Left renal cortex interstitium (tissue), 4 donors: ENCODE results near the gene MACROH2A1. TPM values are rescaled to one million over a fixed set of nuclear protein-coding genes. Genes with fewer than 3 reads are reported as not detected.

Experiments
- DNase-seq, 4 donors: peaks; one replicate each; pipeline ENCODE4 v3.0.0-alpha.2; 2013; ENCODE audit warnings: low read depth in 4 of 4, low spot score in 2 of 4, missing footprints in 1 of 4
- polyA plus RNA-seq, 4 donors: library from polyadenylated mRNA; unstranded; fragments of 120-200 nt; gene quantifications; one replicate each; pipeline ENCODE4 v1.2.1, GENCODE V29; 2013; ENCODE audit not compliant: insufficient read length in 4 of 4

MACROH2A1 gene
- polyA plus RNA-seq, 4 donors = 189 to 265 (median 225) TPM

DNA sequence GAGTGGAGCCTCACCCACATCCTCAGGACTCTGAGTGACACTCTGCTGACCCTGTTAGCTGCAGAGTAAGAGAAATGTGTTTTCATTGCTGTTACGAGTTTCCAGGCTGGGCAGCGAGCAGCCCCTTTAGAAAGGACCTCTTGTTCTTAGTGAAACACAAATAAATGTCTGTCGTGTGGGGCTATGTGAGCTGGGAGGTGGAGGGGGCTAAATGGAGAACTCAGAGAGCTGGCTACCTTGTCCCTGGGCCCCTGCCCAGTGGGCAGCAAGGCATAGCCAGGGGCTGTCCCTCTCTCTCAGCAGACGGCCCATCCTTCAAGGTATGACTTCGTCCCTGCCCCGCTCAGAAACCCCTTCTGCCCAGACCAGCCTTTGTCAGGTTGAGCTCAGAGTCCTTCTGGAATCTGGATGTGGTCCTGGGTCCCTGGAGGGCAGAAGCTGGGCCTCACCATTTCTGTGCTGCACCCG, 38.0 kb upstream of the MACROH2A1 start:
- DNase-seq = no peak

DNA sequence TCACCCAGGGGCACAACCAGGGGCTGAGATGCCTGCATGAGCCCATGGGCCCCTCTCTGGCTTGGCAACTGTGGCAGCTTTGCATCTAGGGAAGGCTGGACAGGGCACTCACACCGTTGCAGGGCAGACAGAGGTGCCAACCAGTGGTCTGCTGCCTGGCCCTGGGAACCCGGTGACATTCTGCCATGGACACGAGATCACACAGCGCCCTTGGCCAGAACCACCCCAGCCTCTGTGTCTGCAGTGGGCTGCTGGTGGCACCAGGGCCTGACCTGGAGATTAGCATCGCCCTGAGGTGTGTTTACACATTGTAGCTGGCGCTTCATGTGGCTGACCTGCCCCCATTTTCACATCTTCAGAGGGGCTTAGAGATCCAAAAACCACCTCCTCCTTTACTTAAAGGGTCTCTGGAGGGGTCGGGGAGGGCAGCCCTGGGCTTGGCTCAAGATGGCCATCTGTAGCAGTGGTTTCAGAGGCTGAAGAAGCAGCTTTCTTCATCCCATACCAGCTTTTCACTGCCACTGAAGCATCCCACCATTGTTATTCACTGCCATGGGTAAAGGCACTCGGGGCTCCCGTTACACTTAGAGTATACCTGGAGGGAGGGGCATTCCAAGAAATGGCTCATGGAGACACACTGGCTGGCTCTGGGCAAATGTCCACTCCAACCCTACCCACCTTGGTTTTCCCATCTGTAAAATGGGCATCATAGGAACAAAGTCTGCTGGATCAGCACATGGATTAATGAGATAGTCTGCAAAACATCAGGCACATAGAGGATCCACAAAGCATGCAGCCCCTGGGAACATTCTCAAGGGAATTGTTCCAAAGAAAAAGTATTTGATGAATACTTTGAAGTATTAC, 36.7 kb upstream of the MACROH2A1 start:
- DNase-seq = no peak

DNA sequence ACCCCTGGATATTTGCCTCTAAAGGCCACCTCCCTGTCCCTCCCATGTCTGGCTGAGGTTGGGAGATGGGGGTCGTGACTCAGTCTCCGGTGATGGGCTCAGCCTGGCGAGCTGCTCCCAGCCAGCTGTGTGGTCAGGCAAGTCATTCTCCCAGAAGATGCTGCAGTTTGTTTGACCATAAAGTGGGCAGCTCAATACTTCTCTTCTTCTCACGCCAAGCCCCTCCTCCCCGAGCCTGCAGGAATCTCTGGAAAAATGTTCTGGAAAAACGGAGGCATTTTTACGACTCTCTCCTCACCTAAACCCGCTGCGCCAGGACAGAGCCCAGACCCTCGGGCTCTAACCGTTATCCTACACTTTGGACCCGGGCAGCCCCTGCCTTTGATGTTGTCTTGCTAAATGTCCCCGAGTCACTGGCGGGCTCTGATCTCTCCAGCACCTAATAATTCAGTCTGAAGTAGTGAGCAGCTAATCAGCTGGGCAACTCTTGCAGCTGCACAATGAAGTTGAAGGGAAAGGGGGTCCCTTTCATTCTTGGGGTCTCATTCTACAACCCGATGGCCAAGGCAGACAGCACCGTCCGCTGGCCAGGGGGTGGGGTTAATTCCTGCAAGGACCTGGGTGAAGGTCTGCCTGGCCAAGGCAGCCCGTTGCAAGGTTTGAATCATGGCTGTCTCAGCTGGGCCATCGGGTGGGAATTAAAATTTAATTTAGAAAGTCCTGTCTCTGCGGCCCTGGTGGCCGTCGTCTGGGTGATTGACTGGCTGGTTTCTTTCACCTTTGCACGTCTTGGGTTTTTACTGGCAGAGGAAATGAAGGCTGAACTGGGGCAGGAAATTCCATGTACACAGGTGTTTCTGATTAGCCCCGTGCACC, 35.8 kb upstream of the MACROH2A1 start:
- no peak for DNase-seq

DNA sequence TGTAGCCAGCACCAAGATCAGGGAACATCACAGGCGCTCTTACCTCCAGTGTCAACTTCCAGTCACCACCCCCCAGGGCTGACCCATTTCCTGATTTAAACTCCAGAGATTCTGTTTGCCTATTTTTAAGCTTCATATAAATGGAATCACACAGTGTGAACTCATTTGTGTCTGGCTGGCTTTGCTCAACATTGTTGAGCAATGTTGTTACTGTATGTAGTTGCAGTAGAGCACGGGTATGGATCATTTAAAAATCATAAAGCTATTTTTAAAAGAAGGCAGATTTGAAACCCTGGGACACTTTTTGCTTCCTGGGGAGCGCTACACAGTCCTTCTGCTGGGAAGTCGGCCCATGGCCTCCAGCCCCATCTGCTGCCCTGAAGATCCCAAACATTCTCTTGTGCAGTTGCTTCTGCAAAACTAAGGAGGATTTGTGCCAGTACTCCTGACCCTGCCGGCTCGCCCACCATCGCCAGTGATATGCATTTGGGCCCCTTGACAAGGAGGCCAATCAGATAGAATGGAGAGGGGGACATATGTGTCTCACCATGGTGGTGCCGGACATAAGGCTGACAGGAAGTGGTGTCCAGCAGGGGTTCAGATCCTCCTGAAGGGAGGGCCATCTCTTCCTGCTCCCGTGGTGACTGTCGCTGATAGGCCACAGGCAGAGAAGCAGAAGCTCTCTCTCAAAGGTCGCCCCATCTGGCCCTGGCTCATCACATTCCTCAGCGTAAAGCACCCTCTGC, 34.8 kb upstream of the MACROH2A1 start:
- DNase-seq = no peak

DNA sequence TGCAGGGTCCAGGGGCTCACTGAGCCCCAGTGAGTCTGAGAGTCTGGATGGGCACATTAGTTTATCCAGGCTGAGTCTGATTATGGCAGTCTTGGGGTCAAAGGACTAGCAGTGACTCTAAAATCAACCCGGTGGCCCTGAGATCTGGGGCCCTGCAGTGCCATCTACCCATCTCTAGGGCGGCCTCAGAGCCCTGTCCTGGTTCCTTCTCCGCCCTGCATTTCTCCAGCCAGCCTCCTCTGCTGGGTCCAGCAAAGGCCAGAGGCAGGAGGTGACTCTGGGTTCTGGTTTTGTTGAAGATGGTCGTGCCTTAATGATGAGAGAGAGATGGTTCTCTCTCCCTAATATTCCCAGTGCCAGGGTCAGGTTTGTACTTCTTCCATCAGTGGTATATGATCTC, 33.1 kb upstream of the MACROH2A1 start:
- no peak for DNase-seq

DNA sequence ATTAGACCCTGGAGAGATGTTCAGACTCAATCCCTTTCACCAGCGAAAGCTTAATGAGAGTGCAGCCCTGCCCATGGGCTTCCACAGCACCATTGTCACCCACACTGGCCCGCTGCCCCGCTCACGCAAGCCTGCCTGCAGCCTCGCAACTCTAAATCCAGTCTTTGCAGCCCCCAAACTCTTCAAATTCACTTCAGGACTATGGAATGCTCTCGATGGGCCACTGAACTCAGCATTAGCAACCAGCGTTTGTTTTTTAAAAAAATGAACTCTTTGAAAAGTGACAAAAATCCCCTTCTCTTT, 31.1 kb upstream of the MACROH2A1 start:
- DNase-seq = no peak

DNA sequence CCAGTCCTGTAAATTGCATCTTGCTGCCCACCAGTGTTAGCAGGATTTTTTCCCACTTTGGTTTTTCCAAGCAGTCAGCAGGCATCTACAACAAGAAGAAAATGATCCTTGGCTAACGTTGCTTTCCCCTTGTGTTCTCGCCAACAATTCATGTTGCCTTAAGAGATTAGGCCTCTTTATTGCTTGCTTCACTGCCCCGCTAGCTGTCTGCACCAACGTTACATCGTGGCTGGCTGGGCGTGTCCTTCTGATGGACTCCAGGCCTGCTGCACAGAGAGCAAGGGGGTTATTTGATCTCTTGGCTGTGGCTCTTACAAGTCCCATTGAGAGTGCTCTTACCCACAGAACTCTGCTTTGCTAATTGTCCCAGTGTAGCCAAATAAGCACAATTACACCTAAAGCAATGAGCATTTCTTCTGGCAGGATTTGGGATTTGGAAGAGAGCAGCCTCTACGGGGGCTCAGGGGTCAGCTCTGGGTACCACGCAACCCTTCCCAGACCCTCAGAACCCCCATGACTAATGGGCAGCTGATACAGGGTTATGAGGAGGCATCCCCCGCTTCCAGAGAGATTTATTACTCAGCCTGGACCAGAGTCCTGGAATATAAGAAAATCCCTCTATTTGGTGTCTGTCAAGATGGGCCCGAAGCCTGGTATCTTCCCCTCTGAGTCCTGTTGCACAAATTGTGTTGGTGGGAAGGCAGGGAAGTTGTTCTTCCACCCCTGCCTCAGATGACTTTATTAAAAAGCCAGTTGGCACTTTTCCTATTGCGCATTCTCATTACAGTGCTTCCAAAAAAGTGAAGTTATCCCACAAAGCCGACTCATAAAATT, 30.5 kb upstream of the MACROH2A1 start:
- no peak for DNase-seq

DNA sequence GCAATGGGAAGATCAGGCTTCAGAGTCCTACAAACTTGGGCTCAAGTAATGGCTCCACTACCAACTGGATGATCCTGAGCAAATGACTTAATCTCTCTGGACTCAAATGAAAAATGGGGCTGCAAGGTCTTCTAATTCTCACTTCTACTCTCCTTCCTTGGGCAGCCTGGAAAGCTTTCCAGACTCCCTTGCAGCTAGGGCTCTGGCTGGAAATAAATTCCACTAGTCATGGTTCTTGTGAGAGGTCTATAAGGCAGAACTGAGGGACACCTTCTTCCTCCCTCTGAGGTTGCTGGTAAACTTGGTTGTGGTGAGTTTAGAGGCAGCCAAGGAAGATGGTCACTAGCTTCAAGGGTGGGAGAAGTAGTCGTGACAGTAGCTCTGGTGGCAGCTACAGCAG, 29.6 kb upstream of the MACROH2A1 start:
- no peak for DNase-seq

DNA sequence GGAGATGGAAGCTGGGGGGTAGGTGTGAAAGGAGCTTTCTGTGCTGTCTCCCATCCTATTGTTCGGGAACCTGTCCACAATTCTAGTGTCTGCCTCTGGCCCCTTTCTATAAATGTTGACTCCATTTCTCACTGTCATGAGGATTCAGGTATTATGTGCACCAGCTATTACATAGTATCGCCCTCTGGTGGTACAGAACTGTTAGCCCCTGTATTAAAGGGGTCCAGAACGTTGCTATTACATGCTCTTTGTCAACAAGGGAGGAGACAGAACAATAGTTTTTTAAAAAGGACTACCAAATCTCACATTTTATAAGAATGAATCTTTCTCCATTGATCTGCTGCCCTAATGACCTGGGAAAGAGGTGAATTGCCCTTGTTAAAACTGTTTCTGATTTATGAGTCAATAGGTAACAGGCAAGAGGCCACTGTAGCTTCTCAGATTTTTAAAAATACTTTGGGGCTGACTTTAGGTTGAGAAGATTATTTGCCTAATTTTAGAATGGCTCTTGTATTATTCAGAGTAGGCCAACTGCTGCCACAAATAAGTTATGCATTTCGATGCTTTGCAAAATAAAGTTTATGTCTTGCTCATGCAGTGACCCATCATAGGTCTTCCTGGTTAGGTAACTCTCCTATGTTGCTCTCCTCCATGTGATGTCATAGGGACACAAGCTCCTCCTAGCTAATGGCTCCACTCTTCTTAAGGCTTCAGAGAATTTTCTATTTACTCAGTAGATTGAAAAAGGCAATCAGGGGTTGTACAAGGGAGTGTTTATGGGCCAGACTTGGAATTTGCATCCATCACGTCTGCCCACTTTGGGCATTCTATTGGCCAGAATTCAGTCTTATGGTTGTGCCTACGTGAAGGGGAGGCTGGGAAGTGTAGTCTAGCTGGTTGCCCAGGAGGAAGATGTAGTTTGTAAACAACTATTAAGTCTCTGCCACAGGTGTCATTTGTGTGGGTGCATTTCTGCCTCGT, 27.4 kb upstream of the MACROH2A1 start:
- DNase-seq = no peak

DNA sequence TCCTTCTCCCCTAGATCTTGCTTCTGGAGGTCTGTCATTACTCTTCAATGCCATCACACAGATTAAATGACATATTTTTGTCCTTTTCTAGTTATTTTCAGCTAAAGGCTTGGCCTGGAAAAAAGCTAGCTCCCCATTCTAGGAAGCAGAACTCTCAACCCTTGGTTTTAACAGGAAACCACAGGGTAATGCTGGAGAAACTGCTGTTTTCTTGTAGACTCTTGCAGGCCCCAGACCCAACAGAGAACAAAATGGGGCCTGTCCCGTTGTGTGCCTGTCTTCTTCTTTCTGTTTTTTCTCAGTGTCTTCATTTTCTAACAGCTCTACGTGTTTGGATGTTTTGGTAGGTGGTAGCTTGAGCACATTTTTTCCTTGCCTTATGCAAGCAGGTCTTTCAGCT, 26.6 kb upstream of the MACROH2A1 start:
- no peak for DNase-seq

DNA sequence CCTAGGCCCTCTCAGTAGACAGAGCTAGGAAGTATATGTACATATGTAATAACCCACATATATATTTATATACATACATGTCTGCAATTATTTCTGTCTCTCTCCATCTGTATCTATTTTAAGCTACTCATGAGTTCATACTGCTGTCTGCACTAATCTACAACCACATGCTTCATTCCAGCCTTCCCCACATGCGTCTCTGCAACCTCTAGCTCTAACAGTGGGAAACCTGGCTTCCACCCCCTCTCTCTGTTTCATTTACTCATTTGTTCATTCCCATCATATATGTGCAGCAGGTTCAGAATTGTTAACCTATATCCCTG, 24.8 kb upstream of the MACROH2A1 start:
- DNase-seq = no peak

DNA sequence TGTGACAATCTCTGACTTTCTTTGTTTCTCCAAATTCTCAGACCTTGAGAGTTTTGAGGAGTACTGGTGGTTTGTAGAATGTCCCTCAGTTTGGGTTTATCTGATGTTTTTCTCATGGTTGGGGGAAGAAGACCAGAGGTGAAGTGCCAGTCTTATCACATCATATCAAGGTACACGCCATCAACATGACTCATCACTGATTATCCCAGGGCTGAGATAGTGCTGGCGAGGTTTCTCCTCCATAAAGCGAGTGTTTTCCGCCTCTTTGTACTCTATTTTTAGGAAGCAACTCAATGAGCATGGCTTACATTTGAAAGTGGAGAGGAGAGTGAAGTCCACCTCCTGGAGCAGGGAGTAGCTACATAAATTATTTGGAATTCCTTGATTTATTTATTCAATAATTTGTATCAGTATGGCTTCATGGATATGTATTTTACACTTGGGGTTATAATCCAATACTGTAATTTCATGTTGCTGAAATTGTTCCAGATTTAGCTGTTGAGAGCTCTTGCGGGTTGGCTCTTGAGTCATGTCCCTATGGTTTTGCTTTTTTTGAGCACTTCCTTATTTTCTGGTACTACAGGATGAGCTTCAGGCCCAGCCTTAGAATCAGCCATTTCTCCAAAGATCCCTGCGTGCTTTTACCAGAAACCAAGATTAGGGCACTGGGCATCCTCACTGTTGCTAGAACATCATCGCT, 24.3 kb upstream of the MACROH2A1 start:
- DNase-seq = no peak

DNA sequence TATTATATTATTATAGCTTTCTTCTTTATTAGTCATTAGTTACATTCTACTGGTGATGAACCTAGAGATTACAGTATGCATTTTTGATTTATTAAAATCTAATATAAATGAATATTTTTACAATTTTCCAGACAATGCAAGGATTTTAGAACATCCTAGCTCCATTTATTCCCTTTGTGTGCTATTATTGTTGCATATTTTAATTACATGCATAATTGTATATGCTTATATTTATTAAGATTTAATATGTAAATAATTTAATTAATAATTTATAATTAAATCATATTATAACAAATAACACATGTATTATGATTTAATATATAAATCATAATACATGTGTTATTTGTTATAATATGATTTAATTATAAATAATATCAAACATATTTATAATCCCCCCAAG, 23.4 kb upstream of the MACROH2A1 start:
- no peak for DNase-seq

DNA sequence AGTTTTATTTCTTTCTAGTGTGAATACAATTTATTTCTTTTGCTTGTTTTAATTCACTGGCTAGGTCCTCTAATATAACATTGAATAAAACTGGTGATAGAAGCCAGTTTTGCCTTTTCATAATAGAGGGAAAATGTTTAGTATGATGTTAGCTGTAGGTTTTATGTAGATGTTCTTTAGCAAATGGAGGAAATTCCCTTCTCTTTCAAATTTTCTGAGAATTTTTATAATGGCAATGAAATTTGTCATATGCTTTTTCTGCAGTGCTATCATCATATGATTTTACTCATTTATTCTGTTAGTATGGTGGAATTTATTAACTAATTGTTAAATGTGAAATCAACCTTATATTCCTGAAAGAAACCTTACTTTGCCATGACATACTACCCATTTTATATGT, 18.1 kb upstream of the MACROH2A1 start:
- DNase-seq = no peak

DNA sequence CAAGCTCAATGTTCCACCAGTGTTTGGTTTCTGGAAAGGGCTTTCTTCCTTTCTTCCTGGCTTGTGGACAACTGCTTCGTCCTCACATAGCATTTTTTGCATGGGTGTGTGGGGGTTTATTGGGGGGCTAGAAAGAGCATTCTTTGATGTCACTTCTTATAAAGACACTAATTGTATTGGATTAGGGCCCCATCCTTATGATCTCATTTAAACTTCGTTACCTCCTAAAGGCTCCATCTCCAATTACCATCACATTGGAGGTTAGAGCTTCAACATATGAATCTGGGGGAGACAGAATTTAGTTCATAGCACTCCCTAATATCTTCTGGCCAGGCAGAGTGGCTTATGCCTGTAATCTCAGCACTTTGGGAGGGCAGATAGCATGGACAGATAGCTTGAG, 6.1 kb upstream of the MACROH2A1 start:
- no peak for DNase-seq

DNA sequence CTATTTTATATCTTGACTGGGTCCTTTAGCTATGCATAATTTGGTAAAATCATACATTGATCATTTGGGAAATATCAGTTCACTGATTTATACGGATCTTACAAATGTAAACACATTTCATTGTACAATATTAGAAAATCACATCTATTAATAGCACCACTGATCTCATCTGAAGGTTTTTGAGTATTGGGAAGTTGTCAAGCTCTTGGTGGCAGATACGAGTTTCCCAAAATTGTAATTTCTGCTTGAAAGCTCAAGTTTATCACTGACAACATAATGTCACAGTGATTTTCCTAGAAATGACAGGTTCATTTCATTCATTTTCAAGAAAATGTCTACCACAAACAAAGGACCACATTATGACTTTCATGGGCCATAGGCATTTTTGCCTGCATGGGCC, 3.0 kb upstream of the MACROH2A1 start:
- no peak for DNase-seq

DNA sequence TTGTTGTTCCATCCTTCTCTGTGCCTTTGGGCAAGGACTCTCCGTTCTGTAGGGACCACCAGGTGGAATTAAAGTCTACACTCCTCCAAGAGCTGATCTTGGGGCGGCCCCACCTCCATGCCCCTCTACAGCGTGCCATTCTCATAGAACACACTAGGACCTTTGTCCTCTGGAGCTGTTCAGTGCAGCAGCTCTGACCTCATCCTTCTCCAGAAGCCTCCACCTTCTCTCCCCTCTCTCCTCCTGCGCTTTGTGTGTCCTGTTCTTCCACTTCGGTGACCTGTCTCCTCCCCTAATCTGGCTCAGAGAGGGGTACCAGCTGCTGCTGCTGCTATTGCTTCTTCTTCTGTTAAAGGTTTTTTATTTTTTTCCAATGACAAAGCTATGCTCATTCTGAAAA, 1.8 kb upstream of the MACROH2A1 start:
- DNase-seq = no peak

DNA sequence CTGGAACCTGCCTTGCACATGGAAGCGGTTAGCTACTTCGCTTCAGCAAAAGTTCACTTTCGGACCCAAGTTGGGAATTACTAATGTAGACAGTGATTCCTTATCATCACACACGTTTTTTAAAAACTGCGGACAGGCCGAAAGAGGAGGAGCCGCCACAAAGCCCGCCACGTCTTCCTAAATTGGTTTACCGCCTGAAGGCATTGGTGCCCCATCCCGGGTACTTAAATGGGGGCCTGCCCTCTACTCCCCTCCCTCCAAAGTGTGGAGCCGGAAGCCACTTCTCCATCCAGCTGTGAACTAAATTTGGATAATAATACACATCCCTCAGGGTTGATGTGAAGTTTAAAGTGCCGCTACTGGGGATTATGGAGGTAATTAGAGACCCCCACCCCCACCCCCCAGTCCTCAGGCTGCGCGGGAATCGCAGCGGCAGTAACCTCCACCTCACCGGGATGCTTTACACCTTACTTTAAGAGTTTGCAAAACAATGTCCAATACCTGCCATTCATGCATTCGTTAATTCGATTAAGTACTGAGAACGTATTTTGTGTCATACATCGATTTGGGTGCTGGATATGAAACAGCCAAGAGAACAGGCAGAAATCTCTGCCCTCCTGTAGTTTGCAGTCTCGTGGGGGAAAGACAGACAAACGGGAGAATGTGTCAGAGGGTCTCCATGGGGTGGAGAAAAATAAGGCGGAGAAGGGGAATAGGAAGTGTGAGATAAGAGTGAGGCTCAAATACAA, 937 bp upstream of the MACROH2A1 start:
- peak in 1 of 4 donors; percentile 9 for DNase-seq
